Sigmoid colon (tissue), 3 donors: ENCODE data around the gene PTPRQ.

Source experiments
- CTCF ChIP-seq, 4 experiments: fragments of 450-650 bp in 3 of 4; fragments of 200-600 bp in 1 of 4; IDR thresholded peaks; one replicate each; pipeline ENCODE4 v1.5.1; 2016 to 2019; ENCODE audit warnings: antibody characterized with exemption in 4 of 4, mild to moderate bottlenecking in 3 of 4, moderate library complexity in 2 of 4
- POLR2A ChIP-seq, 2 donors: fragments of 450-650 bp; IDR thresholded peaks; one replicate each; pipeline ENCODE4 v1.6.1; 2016; ENCODE audit warnings: antibody characterized with exemption in 2 of 2, mild to moderate bottlenecking in 2 of 2, moderate library complexity in 2 of 2

GRCh38 chr12:80659512-80660063 lies 215.6 kb downstream of the PTPRQ start:
- TF ChIP-seq CTCF (IDR thresholded peaks at IDR 0.05) (no peak), POLR2A (IDR thresholded peaks at IDR 0.05) (no peak)
